Lower leg skin (tissue), 4 donors: ENCODE results near the gene ODC1. TPM values are rescaled to one million over a fixed set of nuclear protein-coding genes. Genes with fewer than 3 reads are reported as not detected.

Experiments
- DNase-seq, 2 donors: peaks; one replicate each; pipeline ENCODE4 v3.0.0-alpha.2; 2019; ENCODE audit warnings: low spot score in 2 of 2
- H3K4me3 ChIP-seq: fragments of 200-600 bp; sonication (generic); 2 replicates; pipeline ENCODE4 v1.5.1; 2017; ENCODE audit warnings: mild to moderate bottlenecking, low read depth; ENCODE audit not compliant: poor library complexity, severe bottlenecking
- CTCF ChIP-seq, 3 donors: fragments of 450-650 bp; IDR thresholded peaks; one replicate each; pipeline ENCODE4 v1.5.1; 2016; ENCODE audit warnings: antibody characterized with exemption in 3 of 3, mild to moderate bottlenecking in 3 of 3, moderate library complexity in 2 of 3
- POLR2A ChIP-seq, 2 donors: fragments of 450-650 bp; IDR thresholded peaks; one replicate each; pipeline ENCODE4 v1.6.1; 2016 to 2017; ENCODE audit warnings: antibody characterized with exemption in 2 of 2, mild to moderate bottlenecking in 1 of 2, moderate library complexity in 1 of 2
- WGBS, 2 donors: methylation state at CpG; one replicate each; pipeline ENCODE4 v1.1.5; 2018; 5-methylcytosine and 5-hydroxymethylcytosine counted together
- intact Hi-C: fragments of 100-400 bp; cut with DNase I; formaldehyde crosslinking; loops from one replicate; pipeline ENCODE4 v1.15.0; 2023; ENCODE audit warnings: low total_unique reads
- total RNA-seq, 4 donors: library from RNA; depleted of rRNA; stranded (reverse); fragments of >200 nt; gene quantifications; one replicate each; pipeline ENCODE4 v1.1.0, GENCODE V29; 2016

The ODC1 gene
- total RNA-seq, 4 donors from 2014 or later, result 11.5 to 19.7 (median 17.8) TPM

- no peak for DNase-seq
Measured at GRCh38 chr2:10477443-10478297, 29.5 kb upstream of the ODC1 start.

GRCh38 chr2:10476723-10477442 lies 28.8 kb upstream of the ODC1 start:
- TF ChIP-seq POLR2A (IDR thresholded peaks at IDR 0.05), result no peak
- TF ChIP-seq CTCF (IDR thresholded peaks at IDR 0.05), result no peak
- 87 to 90% methylated on average over 12 of the region's 12 CpGs for WGBS, 2 donors
- intact Hi-C loops, result no loop called here
- H3K4me3 ChIP-seq, result no peak overlapping the region
- DNase-seq, result no peak

More at GRCh38 chr2:10477443-10478297, 29.5 kb upstream of the ODC1 start:
- intact Hi-C loops, result no loop called here
- 70 to 75% methylated on average over 16 of the region's 16 CpGs for WGBS, 2 donors
- no peak overlapping the region for H3K4me3 ChIP-seq
- TF ChIP-seq POLR2A (IDR thresholded peaks at IDR 0.05), result no peak
- TF ChIP-seq CTCF (IDR thresholded peaks at IDR 0.05), result no peak

- H3K4me3 ChIP-seq, result no peak overlapping the region
- 79 to 84% methylated on average over 22 of the region's 22 CpGs for WGBS, 2 donors
- DNase-seq, result no peak
- intact Hi-C loops, result no loop called here
- no peak for TF ChIP-seq POLR2A (IDR thresholded peaks at IDR 0.05)
- no peak for TF ChIP-seq CTCF (IDR thresholded peaks at IDR 0.05)
Measured at GRCh38 chr2:10475811-10476660, 27.9 kb upstream of the ODC1 start.

- DNase-seq, result no peak
- TF ChIP-seq POLR2A (IDR thresholded peaks at IDR 0.05), result no peak
- no peak for TF ChIP-seq CTCF (IDR thresholded peaks at IDR 0.05)
- WGBS, 2 donors, result 89 to 92% methylated on average over 10 to 20 of the region's 21 CpGs
- intact Hi-C loops, result no loop called here
- H3K4me3 ChIP-seq, result no peak overlapping the region
Measured at GRCh38 chr2:10475221-10475722, 27.1 kb upstream of the ODC1 start.

- no peak for TF ChIP-seq CTCF (IDR thresholded peaks at IDR 0.05)
- TF ChIP-seq POLR2A (IDR thresholded peaks at IDR 0.05), result no peak
- no peak overlapping the region for H3K4me3 ChIP-seq
- WGBS, 2 donors, result 75 to 82% methylated on average over 5 of the region's 5 CpGs
- intact Hi-C loops, result no loop called here
- DNase-seq, result no peak
Measured at GRCh38 chr2:10473121-10473756, 25.1 kb upstream of the ODC1 start.
